Vagina (tissue), 2 donors: ENCODE results near the gene STRA6. TPM values are rescaled to one million over a fixed set of nuclear protein-coding genes. Genes with fewer than 3 reads are reported as not detected.

Experiments
- DNase-seq, 2 donors: peaks; one replicate each; pipeline ENCODE4 v3.0.0-alpha.2; 2017; ENCODE audit errors: extremely low spot score in 2 of 2
- H3K27ac ChIP-seq: fragments of 200-600 bp; sonication (generic); one replicate; pipeline ENCODE4 v1.5.1; 2019
- H3K27me3 ChIP-seq: fragments of 200-600 bp; sonication (generic); one replicate; pipeline ENCODE4 v1.5.1; 2019
- H3K36me3 ChIP-seq, 2 donors: fragments of 200-600 bp; sonication (generic); one replicate each; pipeline ENCODE4 v1.5.1; 2017 to 2019
- H3K4me1 ChIP-seq: fragments of 200-600 bp; sonication (generic); one replicate; pipeline ENCODE4 v1.5.1; 2019
- H3K4me3 ChIP-seq, 2 donors: fragments of 200-600 bp; sonication (generic); 1 replicate in 1 of 2; 2 replicates in 1 of 2; pipeline ENCODE4 v1.5.1; 2016 to 2019
- H3K9me3 ChIP-seq: fragments of 200-600 bp; sonication (generic); one replicate; pipeline ENCODE4 v1.5.1; 2019
- POLR2A ChIP-seq, 2 donors: fragments of 450-650 bp; IDR thresholded peaks; one replicate each; pipeline ENCODE4 v1.6.1; 2017; ENCODE audit warnings: antibody characterized with exemption in 2 of 2, mild to moderate bottlenecking in 2 of 2, moderate library complexity in 2 of 2
- POLR2AphosphoS5 ChIP-seq, 2 donors: sonication (generic); formaldehyde crosslinking; IDR thresholded peaks; one replicate each; pipeline ENCODE4 v1.9.0; 2017; ENCODE audit warnings: antibody characterized with exemption in 2 of 2, mild to moderate bottlenecking in 2 of 2, low read depth in 1 of 2; ENCODE audit not compliant: insufficient read depth in 1 of 2
- intact Hi-C: fragments of 100-400 bp; cut with DNase I; formaldehyde crosslinking; loops from one replicate; pipeline ENCODE4 v1.15.1; 2023
- total RNA-seq: library from RNA; depleted of rRNA; stranded (reverse); fragments of >200 nt; gene quantifications from one replicate; pipeline ENCODE4 v1.2.3, GENCODE V29; 2016
- TF ChIP-seq, protein P1 (sequence below), 3 experiments: fragments of 450-650 bp in 2 of 3; fragments of 200-600 bp in 1 of 3; sonication (generic) in 1 of 3; IDR thresholded peaks; one replicate each; pipeline ENCODE4 v1.5.1; 2017 to 2019; ENCODE audit warnings: antibody characterized with exemption in 3 of 3, mild to moderate bottlenecking in 2 of 3, moderate library complexity in 2 of 3

STRA6 gene
- total RNA-seq = 0.98 TPM

- DNase-seq = no peak
- intact Hi-C loops = no loop called here
- TF ChIP-seq POLR2A (IDR thresholded peaks at IDR 0.05) (no peak), POLR2AphosphoS5 (IDR thresholded peaks at IDR 0.05; ENCODE audit: insufficient read depth in 1 of 2, low read depth in 1 of 2) (no peak)
- TF ChIP-seq, protein P1, sequence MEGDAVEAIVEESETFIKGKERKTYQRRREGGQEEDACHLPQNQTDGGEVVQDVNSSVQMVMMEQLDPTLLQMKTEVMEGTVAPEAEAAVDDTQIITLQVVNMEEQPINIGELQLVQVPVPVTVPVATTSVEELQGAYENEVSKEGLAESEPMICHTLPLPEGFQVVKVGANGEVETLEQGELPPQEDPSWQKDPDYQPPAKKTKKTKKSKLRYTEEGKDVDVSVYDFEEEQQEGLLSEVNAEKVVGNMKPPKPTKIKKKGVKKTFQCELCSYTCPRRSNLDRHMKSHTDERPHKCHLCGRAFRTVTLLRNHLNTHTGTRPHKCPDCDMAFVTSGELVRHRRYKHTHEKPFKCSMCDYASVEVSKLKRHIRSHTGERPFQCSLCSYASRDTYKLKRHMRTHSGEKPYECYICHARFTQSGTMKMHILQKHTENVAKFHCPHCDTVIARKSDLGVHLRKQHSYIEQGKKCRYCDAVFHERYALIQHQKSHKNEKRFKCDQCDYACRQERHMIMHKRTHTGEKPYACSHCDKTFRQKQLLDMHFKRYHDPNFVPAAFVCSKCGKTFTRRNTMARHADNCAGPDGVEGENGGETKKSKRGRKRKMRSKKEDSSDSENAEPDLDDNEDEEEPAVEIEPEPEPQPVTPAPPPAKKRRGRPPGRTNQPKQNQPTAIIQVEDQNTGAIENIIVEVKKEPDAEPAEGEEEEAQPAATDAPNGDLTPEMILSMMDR (IDR thresholded peaks at IDR 0.05) = no peak
- H3K27me3 ChIP-seq = no peaks in the 10 kb centered on the region
- no peak within 1 kb of the TSS for H3K4me3 ChIP-seq
- no peaks in the 10 kb centered on the region for H3K9me3 ChIP-seq
- peaks cover 41% of the 10 kb centered on the region for H3K4me1 ChIP-seq
- peak within 1 kb of the TSS; percentile 72 for H3K27ac ChIP-seq
- H3K36me3 ChIP-seq = no peaks in the 10 kb centered on the region
Measured at GRCh38 chr15:74202452-74203401, at the start of gene STRA6. Gene STRA6, minus strand, starts transcription at chr15:74202787. Its CDS starts 520 bp downstream, at chr15:74202267.

- intact Hi-C loops = no loop called here
- peaks cover 12% of the 10 kb centered on the region for H3K4me1 ChIP-seq
- H3K27ac ChIP-seq = no peak overlapping the region
- no peak for DNase-seq
- TF ChIP-seq POLR2A (IDR thresholded peaks at IDR 0.05) = no peak
- TF ChIP-seq, protein P1 (IDR thresholded peaks at IDR 0.05) = no peak
- H3K4me3 ChIP-seq = no peak overlapping the region
- H3K27me3 ChIP-seq = no peaks in the 10 kb centered on the region
- H3K9me3 ChIP-seq = no peaks in the 10 kb centered on the region
- H3K36me3 ChIP-seq = no peaks in the 10 kb centered on the region
Measured at GRCh38 chr15:74252291-74252690, 49.7 kb upstream of the STRA6 start.

DNA sequence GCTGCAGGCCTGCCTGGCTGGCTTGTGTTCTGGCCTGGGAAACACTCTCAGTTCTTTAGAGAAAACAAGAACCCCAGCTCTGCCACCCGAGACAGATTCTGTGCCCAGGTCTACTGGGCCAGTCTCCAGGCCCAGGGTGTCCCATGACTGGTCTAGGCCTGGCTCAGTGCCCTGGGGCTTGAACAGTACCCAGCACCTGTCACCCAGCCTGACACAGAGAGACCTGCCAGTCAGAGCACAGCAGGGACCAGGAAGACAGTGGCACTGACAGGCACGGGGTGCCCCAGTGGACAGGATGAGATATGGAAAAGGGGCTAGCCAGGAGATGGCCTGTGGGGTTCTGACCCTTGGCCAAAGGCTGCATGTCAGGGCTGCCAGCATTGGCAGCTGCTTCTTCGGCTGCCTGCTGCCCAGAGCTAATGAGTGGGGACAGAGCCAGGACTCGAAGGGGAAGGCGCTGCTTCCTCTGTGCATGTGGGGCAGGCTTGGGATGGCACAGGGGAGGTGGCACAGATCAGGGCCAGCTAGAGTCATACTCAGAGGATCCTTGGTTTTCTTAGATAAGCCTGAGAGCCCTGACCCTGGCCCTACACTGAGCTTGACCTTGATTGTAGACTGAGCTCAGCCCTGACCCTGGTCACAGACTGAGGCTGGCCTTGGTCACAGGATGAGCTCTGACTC lies 48.7 kb upstream of the STRA6 start:
- Histone ChIP-seq H3K36me3 (no peaks in the 10 kb centered on the region), H3K4me3 (no peak overlapping the region), H3K27me3 (no peaks in the 10 kb centered on the region), H3K9me3 (no peaks in the 10 kb centered on the region), H3K4me1 (peaks cover 12% of the 10 kb centered on the region), H3K27ac (no peak overlapping the region)
- TF ChIP-seq POLR2AphosphoS5 (IDR thresholded peaks at IDR 0.05; ENCODE audit: insufficient read depth in 1 of 2, low read depth in 1 of 2) (no peak), POLR2A (IDR thresholded peaks at IDR 0.05) (no peak)
- TF ChIP-seq, protein P1 (IDR thresholded peaks at IDR 0.05) = no peak
- intact Hi-C loops = no loop called here
- DNase-seq = no peak

- TF ChIP-seq POLR2A (IDR thresholded peaks at IDR 0.05) = no peak
- TF ChIP-seq, protein P1 (IDR thresholded peaks at IDR 0.05) = no peak
- TF ChIP-seq POLR2AphosphoS5 (IDR thresholded peaks at IDR 0.05; ENCODE audit: insufficient read depth in 1 of 2, low read depth in 1 of 2) = no peak
- H3K4me3 ChIP-seq = no peak overlapping the region
- intact Hi-C loops = no loop called here
- DNase-seq = no peak
- H3K27ac ChIP-seq = no peak overlapping the region
- no peaks in the 10 kb centered on the region for H3K9me3 ChIP-seq
- no peaks in the 10 kb centered on the region for H3K36me3 ChIP-seq
- peaks cover 19% of the 10 kb centered on the region for H3K4me1 ChIP-seq
- H3K27me3 ChIP-seq = no peaks in the 10 kb centered on the region
Measured at GRCh38 chr15:74250266-74250665, 47.7 kb upstream of the STRA6 start.
